ENCODE measurements around the gene LRGUK.

- TF ChIP-seq CTCF (conservative IDR thresholded peaks at IDR 0.05) (no peak), ZFX (IDR thresholded peaks at IDR 0.05) (no peak)
These were observed 13.5 kb upstream of the LRGUK start for GRCh38 chr7:134113655-134114054.

Data from C4-2B (cell line).